ENCODE measurements around the gene GSTO1. TPM values are rescaled to one million over a fixed set of nuclear protein-coding genes. Genes with fewer than 3 reads are reported as not detected.

Gene GSTO1
- total and polyA plus RNA-seq, 9 of the 15 experiments (the other 6 are each of a cell fraction or from before 2014, with no cell fraction given) = 136 to 592 (median 237) TPM

- TF ChIP-seq NEUROD1 (IDR thresholded peaks at IDR 0.05; ENCODE audit: borderline replicate concordance, low read depth, low read length, partially characterized antibody) (peak; percentile 96), PTTG1 (tag; IDR thresholded peaks at IDR 0.05; ENCODE audit: low read depth) (no peak), CREM (IDR thresholded peaks at IDR 0.05; ENCODE audit: low read depth) (peak; percentile 47; the same call in 1 of the 2 replicates), FOXJ3 (CRISPR knock-in tag; IDR thresholded peaks at IDR 0.05) (peak; percentile 98), ESRRB (CRISPR knock-in tag; IDR thresholded peaks at IDR 0.05; ENCODE audit: borderline replicate concordance) (no peak), CBFA2T3 (IDR thresholded peaks at IDR 0.05) (no peak), HMGN3 (IDR thresholded peaks at IDR 0.05; ENCODE audit: borderline replicate concordance, extremely low read depth, insufficient read length, low read depth, low read length) (peak; percentile 56), ZNF24 (IDR thresholded peaks at IDR 0.05) (no peak), ZNF124 (CRISPR knock-in tag; IDR thresholded peaks at IDR 0.05) (no peak), CHD1 (IDR thresholded peaks at IDR 0.05; ENCODE audit: low read length) (no peak), YBX1 (IDR thresholded peaks at IDR 0.05) (no peak), TRIM25 (IDR thresholded peaks at IDR 0.05; ENCODE audit: borderline replicate concordance) (no peak), PTRF (tag; IDR thresholded peaks at IDR 0.05) (no peak)
- TF ChIP-seq, protein P1, sequence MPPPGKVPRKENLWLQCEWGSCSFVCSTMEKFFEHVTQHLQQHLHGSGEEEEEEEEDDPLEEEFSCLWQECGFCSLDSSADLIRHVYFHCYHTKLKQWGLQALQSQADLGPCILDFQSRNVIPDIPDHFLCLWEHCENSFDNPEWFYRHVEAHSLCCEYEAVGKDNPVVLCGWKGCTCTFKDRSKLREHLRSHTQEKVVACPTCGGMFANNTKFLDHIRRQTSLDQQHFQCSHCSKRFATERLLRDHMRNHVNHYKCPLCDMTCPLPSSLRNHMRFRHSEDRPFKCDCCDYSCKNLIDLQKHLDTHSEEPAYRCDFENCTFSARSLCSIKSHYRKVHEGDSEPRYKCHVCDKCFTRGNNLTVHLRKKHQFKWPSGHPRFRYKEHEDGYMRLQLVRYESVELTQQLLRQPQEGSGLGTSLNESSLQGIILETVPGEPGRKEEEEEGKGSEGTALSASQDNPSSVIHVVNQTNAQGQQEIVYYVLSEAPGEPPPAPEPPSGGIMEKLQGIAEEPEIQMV (tag; conservative IDR thresholded peaks at IDR 0.05; ENCODE audit: low read depth) = no peak
Observed at GRCh38 chr10:104231784-104232612, 22.7 kb upstream of the GSTO1 start, which contains the start of gene CFAP43 (continued).
